Inflammatory macrophage treated with lipopolysaccharide for 1 hour (primary cell): ENCODE results near the gene MTFR1L.
A peak's percentile ranks its signal among the peaks of the same experiment; 100 is the strongest.

Source experiments
- DNase-seq, 2 donors: peaks; one replicate each; pipeline ENCODE4 v3.0.0-alpha.2; 2020 to 2022

Gene MTFR1L

DNA sequence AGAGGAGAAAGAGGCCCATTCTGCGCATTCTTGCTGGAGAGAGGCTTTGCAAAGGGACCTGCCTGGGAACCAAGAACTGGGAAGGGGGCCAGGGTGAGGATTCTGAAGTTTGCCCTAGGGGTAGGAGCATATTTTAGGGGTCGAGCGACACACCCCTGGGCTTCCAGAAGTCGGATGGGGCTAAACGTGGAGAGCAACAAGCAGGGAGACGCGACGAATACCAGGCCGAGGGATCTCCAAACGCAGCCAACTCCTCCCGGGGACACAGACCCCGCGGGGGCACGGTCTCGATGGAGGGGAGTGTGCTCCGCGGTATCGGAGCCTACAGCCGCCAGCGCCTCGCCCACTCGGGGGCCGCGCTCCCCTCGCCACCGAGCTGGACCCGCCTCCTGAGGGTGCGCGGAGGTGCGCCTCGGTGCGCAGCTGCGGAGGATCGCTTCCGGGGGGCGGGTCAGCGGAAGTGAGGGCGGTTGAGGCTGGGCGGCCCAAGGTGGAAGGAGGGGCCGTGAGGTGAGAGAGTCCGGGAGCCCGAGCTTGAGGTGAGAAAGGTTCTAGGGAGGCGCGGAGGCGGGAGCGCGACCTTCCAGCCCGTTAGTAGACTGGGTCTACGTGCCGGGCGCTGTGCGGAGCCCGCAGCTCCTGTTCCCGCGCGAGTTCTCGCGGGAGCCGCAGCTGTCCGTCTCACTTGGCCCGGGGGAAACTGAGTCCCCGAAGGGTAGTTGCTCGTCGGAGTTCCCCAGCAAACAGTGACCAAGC is at the start of gene MTFR1L:
MTFR1L (plus strand) TSS at position 464 of the 756 bp plus-strand sequence. CDS start 3,151 bp downstream, outside the sequence.
- peak; percentile 52 to 66 for DNase-seq

DNA sequence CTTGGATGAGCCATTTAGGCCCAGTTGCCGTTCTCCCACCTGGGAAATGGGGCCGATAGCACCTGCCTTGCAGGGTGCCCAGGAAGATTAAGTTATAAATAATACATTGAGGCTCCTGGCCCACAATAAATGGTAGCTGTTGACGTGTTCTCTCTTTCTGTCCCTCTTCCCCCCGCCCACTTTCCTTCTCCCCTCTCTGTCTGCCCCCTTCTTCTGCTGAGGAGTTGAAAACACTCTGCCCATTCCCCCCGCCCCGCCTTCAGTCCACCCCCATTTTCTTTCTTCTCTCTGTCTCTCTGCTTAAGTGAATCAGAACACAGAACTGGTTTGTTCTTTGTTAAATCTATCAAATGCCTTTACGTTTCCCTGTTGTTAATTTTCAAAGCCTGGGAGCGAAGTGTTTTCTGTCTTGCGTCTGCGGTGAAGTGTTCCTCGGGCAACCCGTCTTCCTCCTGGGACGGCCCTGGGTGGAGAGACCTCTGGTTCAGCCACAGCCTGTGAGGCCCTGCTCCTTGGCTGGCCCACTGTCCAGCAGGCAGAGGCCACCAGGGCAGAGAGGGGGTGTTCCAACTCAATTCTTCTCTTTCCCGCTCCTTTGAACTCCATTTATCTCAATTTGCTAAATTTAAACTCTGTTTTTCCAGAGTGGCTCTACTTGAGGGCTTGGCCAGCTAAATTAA is 49.1 kb upstream of the MTFR1L start:
- DNase-seq, result no peak

DNA sequence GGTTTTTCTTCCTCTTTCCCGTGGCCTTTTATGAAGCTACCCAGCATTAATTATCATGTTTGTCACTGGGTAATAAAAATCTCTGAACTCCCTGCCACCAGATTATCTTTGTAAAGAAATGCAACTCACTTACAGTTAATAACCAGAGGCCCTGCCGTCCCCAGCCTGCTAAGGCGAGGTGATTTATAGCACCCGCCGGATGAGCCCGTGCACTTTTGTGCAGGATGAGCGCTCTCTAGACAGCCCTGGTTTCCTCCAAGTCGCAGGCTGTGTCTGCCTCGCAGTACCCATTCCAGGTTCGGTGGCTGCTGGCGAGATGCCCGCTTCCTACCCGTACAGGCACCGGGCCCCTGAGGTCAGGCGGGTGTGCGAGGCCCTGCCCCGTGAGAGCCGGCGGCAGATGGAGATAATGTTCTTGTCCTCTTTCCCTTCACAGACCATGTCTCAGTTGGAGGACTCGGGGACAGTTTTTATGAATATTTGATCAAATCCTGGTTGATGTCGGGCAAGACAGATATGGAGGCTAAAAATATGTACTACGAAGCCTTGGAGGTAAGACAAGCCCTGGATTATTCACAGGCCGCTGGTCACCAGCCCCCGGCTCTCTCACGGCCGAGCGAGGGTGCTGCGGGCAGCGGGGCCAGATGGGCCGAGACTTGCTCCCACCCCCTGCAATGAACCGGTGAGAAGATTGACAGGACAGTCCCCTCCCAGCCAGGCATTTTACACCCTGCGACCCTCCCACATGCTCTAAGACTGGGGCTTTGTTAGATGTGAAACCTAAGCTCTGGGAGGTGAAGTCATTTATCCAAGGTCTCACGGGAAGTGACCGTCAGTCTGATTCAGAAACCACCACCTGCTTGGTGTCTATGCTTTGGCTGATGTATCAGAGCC is 48.3 kb upstream of the MTFR1L start:
- no peak for DNase-seq

DNA sequence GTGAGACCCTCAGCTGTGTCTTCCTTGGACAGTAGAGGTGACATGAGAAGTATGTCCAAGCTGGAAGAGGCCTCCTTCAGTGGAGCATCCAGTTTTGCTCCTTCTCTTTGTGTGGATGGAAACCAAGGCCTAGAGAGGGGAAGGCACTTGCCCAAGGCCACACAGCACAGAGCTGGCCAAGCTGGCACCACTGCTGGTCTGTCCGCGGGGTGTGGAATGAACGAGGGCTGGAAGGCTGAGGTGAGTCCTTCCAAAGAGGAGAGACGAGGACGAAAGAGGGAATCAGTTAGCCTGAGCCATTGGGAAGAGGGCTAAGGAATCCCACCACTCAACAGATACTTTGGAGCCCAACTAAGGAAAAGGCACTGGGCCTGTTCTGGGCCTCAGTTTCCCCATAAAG is 47.6 kb upstream of the MTFR1L start:
- DNase-seq, result no peak

DNA sequence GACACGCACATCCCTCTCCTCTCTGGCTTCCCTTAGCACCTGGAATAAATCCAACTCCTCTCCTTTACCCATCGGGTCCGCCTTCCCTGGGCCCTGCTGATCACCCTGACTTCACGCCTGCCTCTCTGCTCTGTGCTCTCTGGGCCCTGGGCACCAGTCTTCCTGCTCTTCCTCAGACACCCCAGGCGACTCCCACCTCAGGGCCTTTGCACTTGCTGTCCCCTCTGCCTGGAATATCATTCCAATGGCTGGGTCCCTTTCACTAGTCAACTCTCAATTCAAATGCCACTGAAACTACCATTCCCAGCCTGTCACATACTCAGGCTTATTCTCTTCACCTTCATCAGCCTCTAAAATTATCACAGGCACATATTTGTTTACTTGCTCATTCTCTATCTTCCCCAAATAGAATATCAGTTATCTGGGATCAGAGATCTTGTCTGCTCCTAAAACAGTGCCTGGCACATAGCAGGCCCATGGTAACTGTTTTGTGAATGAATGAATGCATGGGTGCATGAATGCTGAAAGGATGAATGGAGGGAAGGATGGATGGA is 47.0 kb upstream of the MTFR1L start:
- DNase-seq, result no peak

DNA sequence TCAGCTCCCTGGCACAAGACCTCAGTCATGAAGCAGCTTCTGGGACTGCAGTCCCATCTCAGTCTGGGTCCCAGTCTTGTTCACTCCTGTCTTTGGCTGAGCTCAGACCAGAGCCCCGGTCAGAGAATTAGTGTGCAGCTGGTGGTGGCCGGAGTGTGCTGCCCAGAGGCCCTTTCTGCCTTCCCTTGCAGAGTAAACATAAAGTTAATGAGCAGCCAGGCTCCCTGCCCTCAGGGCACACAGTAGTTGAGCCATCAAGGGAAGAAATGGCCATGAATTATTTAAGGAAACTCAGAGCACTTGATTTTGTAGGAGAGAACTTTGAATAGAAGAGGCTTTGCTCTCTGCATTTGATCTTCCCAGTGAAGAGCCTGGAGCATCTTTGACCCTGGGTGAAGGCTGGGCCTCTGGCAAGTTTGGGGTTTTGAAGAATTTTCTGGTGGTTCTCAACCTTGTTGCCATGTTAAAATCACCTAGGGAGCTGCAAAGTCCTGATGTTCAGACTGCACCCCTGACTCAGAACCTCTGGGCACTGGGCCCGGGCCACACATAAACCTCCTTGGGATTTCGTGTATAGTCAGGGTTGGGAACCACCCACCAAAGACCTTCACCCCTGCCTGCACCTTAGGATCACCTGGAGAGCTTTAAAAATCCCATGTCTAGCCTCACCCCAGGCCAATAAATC is 46.2 kb upstream of the MTFR1L start:
- no peak for DNase-seq

DNA sequence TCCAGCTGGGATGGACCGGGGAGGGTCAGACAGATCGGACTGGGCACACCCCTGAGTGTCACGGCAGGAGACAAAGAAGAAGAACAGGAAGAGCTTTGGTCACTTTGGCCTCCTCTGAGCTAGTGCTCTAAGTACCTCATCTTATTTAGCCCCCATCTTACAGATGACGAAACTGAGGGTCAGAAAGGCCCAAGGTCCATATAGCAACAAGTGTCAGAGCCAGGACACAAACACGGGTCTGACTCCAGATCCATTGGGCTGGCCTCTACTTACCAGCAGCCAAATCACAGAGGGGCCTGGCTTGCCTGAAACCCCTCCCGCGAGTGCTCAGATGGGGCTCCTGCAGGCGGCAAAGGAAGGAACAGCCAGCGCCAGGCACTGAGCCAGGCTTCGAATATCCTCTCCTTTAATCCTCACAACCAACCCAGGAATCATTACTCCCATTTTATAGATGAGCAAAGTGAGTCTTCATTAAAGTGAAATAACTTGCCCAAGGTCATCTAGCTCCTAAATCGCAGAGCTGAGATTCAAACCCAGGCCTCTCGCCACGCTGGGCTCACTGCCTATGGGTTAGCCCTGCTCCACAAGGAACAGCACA is 45.4 kb upstream of the MTFR1L start:
- DNase-seq, result no peak

DNA sequence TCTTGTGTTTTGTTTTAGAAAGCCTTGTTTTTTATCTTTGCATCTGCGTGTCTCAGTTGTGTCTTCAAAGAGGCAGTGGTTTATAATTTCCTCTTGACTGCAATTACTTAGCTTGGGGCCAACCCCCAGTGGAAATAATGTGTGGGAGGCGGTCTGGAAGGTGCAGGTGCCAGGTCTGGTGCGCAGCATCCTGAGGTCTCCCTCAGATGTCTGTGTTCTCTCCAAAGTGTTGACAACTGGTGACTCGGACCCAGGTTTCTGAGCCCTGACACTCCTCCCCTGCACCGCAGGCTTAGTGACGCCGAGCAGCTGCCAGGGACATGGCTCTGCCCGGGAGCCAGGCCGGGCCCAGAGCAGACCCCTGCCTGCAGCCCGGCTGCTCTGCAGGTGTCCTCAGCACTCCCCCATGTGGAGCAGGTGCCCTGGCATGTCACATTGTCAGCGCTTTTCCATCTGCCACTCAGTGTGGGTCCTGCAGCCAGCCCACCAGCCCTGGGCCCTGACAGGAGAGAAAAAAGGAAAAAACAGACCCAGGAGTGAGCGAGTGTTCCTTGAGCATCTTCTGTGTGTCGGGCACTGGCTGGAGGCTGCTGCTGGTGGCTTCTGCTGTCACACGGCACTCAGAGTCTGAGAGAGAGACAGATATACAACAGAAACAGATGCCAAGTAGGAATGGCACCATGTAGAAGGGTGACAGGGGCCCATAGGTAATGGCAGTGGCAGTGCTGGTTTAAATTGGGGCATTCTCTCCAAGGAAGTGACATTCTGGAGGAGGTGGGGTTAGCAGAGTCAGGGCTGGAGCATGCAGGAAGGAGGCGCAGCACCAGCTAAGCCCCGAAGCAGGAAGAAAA is 44.6 kb upstream of the MTFR1L start:
- no peak for DNase-seq

DNA sequence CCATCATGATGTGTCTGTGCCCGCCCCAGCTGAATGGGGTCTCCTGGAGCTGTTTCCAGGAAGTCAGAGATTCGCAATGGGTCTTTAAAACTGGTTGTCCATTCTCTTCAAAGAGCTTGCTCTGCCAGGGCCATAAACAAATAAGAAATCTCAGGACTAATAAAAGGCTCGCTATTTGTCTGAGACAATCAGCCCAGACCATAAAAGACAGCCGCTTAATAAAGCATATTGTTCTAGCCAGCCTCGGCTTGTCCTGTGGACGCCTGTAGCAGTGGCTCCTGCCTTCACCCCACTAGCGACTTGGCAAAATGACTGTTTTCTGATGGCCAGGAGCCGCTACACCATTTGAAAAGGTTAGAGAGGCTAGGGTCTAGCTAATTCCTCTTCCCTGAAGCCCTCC is 40.4 kb upstream of the MTFR1L start:
- DNase-seq, result no peak

DNA sequence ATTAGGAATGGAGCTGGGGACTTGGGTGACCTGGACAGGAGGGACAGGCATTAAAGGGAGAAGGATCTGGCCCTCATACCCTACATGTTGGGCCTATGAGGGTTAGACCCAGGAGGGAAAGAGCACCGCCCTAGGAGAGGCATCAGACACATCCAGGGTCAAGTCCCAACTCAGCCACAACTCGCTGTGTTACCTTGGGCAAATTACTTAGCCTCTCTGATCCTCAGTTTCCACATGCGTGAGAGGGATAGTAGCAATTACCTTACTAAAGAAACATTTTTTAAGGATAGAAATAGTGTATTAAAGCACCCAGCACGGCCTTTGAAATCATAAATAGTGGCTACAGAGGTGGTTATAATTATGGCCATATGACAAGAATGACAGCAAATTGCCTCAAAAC is 39.9 kb upstream of the MTFR1L start:
- DNase-seq, result no peak

DNA sequence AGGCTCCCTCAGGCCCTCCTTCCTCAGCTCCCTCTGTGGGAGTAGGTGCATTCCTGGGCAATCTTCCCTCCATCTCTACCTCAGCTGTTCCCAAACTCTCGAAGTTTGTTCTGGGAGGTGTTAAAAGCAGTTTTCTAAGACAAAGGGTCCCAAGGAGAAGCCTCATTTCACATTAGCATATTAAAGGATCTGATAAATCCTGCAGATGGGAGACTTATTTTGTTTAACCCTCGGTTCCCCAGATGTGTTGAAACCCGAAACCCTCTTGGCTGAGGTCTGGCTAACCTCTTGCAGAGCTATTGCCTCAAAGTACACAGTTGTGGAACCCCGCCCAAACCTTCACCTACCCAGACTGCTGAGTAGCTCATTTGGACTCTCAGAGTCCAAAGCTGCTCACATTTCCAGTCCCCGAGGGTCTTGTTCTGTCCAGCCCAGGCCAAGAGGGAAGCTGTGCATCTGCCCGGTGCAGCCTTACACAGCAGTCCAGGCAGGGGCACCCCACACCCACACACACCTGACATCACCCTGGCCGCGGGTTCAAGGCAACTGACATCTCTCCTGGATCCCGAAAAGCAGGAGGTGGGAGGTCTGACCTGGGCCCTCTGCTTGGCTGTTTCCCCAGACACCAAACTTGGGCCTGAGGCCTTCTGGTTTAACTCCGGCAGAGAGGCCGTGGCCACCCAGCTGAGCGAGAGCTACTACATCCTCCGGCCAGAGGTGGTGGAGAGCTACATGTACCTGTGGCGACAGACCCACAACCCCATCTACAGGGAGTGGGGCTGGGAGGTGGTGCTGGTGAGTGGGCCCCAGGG is 39.2 kb upstream of the MTFR1L start:
- no peak for DNase-seq

DNA sequence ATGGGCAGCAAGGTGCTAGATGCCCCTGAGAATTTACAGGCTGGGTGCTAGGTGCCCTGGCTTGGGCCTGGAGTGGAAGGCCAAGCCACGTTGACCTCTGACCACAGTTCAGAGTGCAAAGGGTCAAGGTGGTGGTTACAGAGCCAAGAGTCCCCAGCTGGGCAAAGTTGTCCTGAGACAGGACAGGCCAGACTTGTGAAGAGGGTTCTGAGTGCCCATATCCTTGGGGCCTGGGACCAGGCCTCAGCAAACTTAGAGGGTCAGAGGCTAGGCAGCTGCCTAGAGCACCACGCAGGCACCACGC is 38.7 kb upstream of the MTFR1L start:
- DNase-seq, result no peak

DNA sequence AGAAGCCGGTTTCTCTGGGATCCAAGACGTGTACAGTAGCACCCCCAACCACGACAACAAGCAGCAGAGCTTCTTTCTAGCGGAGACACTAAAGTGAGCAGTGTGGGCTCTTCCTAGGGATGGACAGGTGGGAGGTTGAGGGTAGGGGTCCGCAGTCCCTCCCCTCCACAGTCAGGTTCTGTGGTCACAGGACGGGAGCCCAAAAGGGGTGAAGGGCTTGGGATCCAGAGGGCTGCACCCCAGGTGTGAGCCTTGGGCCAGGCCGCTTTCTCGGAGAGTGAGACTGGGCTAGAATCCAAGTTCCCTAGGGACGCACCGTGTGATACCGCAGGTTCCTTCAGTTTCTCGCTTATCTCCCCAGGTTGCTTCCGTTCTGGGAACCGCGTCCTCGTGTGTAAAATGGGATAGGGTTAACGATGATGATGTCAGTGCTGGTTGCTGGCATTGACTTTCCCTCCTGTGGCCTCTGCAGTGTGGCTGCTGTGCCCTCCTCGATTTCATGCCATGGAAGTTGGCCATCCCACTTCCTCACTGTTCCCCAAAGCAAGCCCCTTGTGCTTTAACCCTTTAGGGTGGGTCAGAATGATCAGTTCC is 37.0 kb upstream of the MTFR1L start:
- DNase-seq, result no peak

DNA sequence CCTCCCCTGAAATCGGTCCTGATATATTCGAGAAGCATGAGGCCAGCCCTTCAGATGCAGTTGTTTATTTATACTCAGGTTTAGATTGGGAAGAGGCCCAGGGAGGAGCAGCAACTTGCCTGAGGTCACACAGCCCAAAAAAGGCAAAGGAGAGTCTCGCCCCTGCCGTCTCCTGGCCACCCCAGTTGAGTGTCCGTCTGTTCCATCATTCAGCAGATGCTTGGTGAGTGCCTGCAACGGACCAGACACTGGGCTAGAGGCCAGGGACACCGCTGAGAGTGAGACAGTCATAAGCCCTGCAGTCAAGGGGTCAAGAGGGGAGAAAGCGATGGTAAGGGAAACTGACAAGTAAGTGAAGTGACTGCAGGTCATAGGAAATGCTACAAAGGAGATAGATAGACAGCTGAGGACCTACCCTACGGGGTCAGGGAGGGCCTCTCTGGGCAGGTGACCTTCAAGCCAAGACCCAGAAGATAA is 35.1 kb upstream of the MTFR1L start:
- no peak for DNase-seq

DNA sequence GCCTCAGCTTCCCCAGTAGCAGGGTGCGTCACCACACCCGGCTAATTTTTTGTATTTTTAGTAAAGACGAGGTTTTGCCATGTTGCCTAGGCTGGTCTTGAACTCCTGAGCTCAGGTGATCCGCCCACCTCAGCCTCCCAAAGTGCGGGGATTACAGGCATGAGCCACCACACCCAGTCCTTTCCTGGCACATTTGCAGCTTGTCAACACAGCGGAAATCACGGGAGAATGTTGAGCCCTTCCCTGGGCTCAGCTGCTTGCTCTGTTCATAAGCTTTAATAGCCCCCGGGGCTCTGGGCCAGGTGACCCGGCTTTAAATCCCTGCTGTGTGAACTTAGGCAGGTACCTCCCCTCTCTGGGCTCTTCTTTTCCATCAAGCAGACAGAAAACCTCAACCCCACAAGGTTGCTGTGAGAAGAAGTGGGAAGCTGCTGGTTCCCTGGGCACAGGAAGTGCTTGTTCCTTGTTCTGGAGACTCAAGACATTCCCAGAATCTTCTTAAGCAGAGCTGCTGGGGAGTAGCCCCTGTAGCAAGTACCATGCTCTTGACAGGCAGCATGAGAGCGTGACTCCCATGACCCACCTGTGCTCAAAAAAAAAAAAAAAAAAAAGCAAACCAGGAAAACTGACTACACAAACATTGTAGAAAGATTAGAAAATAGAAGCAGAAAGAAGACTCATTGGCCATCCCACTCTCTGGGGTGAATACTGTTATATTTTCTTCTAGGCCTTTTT is 34.3 kb upstream of the MTFR1L start:
- DNase-seq, result no peak

DNA sequence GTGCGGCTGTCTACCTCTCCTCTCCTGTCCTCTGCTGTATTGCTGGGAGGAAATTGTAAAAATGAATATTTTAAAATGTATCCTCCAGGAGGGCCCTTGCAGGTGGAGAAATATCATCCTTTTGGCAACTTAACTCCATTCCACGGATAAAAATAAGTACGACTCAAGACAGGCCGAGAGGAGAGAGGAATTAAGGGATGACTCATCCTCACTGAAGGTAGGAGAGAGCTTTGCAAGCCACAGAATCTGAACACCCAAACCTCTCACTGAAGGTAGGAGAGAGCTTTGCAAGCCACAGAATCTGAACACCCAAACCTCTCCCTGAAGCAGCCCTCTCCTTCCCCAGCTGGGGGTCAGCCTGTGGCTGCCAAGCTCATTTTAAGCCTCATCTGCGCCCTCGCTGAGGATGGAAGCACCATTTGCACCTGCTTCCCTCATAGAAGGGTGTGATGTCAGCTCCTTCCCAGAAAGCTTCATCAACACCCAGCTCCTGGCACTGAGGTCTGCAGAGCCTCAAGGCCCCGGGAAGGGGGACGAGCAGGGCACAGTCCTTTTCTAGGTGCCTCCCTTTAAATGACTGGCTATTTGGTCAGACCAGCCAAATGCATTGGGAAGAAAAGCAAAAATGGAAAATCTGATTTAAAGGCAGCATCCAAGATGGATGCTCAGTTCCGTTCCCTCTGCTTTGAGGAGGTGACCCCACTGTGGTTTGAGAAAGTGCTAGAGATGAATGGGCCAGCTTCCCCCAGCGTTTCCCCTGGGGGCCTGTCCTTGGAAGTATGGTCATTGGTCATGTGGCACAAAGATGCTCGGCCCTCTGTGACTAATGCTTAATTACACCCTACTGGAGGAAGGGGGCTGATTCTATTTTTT is 32.6 kb upstream of the MTFR1L start:
- DNase-seq, result no peak

DNA sequence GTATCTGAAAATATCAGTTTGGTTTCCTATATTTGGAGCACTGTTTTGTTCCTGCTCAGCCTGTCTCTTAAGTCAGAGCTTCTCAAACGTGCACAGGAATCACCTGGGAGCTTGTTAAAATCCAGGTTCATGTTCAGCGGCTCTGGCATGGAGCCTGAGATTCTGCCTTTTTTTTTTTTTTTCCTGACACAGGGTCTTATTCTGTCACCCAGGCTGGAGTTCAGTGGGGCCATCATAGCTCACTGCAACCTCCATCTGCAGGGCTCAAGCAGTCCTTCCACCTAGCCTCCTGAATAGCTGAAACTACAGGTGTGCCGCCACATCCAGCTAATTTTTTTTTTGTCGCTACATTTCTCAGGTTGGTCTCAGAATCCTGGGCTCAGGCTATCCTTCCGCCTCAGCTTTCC is 32.0 kb upstream of the MTFR1L start:
- no peak for DNase-seq

DNA sequence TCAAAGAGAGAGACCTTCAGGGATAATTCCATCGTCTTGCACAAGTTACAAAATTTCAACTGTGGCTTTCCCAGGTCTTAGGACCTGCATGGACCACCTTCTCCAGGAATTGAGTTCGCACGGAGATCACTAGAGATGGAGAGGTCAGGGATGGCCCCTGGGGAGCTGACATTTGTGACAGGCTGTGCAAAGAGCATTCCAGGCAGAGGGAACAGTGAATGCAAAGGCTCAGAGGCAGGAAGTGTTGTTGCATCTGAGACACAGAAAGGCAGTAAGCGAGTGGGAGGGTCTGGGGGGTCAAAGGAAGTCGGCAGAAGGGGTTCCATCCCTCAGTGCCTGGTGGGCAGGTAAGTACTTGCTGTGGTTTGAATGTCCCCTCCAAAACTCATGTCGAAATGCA is 29.3 kb upstream of the MTFR1L start:
- DNase-seq, result no peak
